Measurements from ENCODE around the gene CHD9NB.

Gene CHD9NB

GRCh38 chr16:53090591-53091411 lies 38.1 kb upstream of the CHD9NB start:
- Histone ChIP-seq H3K9me3 (no peaks in the 10 kb centered on the region), H3K4me1 (peaks cover 39% of the 10 kb centered on the region), H3K36me3 (no peaks in the 10 kb centered on the region), H3K27me3 (no peaks in the 10 kb centered on the region), H3K4me3 (ENCODE audit: low read depth, low read length) (peak overlapping the region; percentile 21)
- no peak for DNase-seq
- no peak for TF ChIP-seq CTCF (IDR thresholded peaks at IDR 0.05; ENCODE audit: low read depth, low read length)

GRCh38 chr16:53090286-53090590 lies 37.5 kb upstream of the CHD9NB start:
- H3K36me3 ChIP-seq: no peaks in the 10 kb centered on the region
- no peaks in the 10 kb centered on the region for H3K27me3 ChIP-seq
- peaks cover 42% of the 10 kb centered on the region for H3K4me1 ChIP-seq
- H3K9me3 ChIP-seq: no peaks in the 10 kb centered on the region
- TF ChIP-seq CTCF (IDR thresholded peaks at IDR 0.05; ENCODE audit: low read depth, low read length): no peak
- H3K4me3 ChIP-seq (ENCODE audit: low read depth, low read length): no peak overlapping the region
- no peak for DNase-seq

- no peaks in the 10 kb centered on the region for H3K9me3 ChIP-seq
- H3K4me1 ChIP-seq: peaks cover 46% of the 10 kb centered on the region
- no peaks in the 10 kb centered on the region for H3K36me3 ChIP-seq
- DNase-seq: no peak
- TF ChIP-seq CTCF (IDR thresholded peaks at IDR 0.05; ENCODE audit: low read depth, low read length): no peak
- H3K27me3 ChIP-seq: no peaks in the 10 kb centered on the region
- no peak overlapping the region for H3K4me3 ChIP-seq (ENCODE audit: low read depth, low read length)
Observed at GRCh38 chr16:53089434-53090285, 37.0 kb upstream of the CHD9NB start.

- Histone ChIP-seq H3K27me3 (no peaks in the 10 kb centered on the region), H3K9me3 (no peaks in the 10 kb centered on the region), H3K4me1 (peaks cover 55% of the 10 kb centered on the region), H3K36me3 (no peaks in the 10 kb centered on the region), H3K4me3 (ENCODE audit: low read depth, low read length) (no peak overlapping the region)
- TF ChIP-seq CTCF (IDR thresholded peaks at IDR 0.05; ENCODE audit: low read depth, low read length): no peak
- no peak for DNase-seq
Observed at GRCh38 chr16:53087101-53087500, 34.4 kb upstream of the CHD9NB start.

- Histone ChIP-seq H3K27me3 (no peaks in the 10 kb centered on the region), H3K36me3 (no peaks in the 10 kb centered on the region), H3K4me1 (peaks cover 60% of the 10 kb centered on the region), H3K9me3 (no peaks in the 10 kb centered on the region), H3K4me3 (ENCODE audit: low read depth, low read length) (peak overlapping the region; percentile 24; the same call in 1 of the 2 replicates)
- DNase-seq: peak; percentile 75
- TF ChIP-seq CTCF (IDR thresholded peaks at IDR 0.05; ENCODE audit: low read depth, low read length): no peak
Observed at GRCh38 chr16:53085931-53086421, 33.3 kb upstream of the CHD9NB start.

Data from BE2C (cell line).